ENCODE measurements around the gene TBX2.

TBX2 gene

DNA sequence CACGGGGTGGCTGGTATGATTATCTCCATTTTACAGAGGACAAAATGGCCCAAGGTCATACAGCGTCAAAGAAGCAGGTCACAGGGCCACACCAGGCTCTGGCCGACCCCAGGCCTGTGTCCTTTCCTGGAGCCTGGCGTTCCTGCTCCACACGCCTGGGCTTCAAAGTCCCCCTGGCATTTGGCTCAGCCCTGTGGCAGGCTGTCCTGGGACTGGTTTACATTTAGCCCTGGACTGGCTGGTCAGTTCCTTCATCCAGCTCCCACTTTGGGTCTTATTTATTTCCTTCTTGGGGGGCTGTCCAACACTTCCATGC is 15.3 kb downstream of the TBX2 start:
- Histone ChIP-seq H3K4me1 (ENCODE audit: control insufficient read depth, low read length) (peaks cover 12% of the 10 kb centered on the region), H3K27ac (ENCODE audit: low read depth, low read length) (no peak overlapping the region), H3K79me2 (ENCODE audit: control insufficient read depth, low read length) (no peaks in the 10 kb centered on the region), H3K9me3 (ENCODE audit: control insufficient read depth, insufficient read depth, low read length) (no peaks in the 10 kb centered on the region), H4K20me1 (ENCODE audit: control insufficient read depth, insufficient read depth, low read depth, low read length) (no peaks in the 10 kb centered on the region), H3F3A (ENCODE audit: control insufficient read depth, insufficient read depth) (no peaks in the 10 kb centered on the region), H3K36me3 (ENCODE audit: control insufficient read depth, low read length) (no peaks in the 10 kb centered on the region), H3K4me2 (ENCODE audit: low read length) (no peak overlapping the region), H3K27me3 (ENCODE audit: control insufficient read depth, low read length) (peaks cover 29% of the 10 kb centered on the region), H3K9me2 (replicated peaks; ENCODE audit: control insufficient read depth, low read length) (no peaks in the 10 kb centered on the region), H3K4me3 (ENCODE audit: low read length) (no peak overlapping the region)
- TF ChIP-seq, protein P1, sequence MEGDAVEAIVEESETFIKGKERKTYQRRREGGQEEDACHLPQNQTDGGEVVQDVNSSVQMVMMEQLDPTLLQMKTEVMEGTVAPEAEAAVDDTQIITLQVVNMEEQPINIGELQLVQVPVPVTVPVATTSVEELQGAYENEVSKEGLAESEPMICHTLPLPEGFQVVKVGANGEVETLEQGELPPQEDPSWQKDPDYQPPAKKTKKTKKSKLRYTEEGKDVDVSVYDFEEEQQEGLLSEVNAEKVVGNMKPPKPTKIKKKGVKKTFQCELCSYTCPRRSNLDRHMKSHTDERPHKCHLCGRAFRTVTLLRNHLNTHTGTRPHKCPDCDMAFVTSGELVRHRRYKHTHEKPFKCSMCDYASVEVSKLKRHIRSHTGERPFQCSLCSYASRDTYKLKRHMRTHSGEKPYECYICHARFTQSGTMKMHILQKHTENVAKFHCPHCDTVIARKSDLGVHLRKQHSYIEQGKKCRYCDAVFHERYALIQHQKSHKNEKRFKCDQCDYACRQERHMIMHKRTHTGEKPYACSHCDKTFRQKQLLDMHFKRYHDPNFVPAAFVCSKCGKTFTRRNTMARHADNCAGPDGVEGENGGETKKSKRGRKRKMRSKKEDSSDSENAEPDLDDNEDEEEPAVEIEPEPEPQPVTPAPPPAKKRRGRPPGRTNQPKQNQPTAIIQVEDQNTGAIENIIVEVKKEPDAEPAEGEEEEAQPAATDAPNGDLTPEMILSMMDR (IDR thresholded peaks at IDR 0.05; ENCODE audit: low read depth, low read length, poor library complexity, severe bottlenecking), result no peak
- no peak for TF ChIP-seq EZH2phosphoT487 (IDR thresholded peaks at IDR 0.05; ENCODE audit: borderline replicate concordance, low read length)

DNA sequence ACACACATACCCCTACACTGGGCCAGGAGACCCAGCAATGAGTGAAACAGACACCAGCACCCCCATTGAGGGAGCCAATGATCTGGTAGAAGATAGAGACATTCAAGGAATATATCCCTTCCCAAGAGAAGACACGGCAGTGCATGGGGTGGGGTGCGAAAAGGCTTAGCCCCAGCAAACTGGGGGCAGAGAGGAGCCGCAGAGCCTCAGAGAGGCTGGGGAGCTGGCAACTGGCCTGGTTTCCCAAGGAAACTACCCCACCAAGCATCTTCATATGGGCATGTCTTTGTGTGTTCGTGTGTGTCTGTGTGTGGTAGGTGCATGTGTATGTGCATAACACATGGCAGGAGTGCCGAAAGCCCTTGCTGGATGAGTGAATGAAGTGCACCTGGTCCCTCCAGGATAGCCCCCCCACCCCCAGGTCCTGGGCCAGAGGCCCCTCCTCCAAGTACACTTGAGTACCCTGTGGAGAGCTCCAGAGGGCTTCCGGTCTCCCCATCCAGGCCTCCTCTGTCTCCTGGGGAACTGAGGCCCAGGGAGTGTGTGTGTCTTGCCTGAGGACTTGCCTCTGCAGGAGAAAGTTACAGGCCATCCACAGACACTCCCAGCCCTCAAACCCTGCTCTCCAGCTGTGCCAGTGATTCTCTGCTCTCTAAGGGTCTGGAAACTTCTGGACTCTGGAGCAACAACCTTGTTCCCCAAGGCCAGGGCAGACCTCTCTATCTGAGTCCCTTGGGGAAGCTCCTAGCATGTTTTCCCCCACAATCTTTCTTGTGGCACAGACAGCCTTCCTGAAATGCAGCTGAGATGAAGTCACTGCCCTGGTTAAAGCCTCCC is 15.9 kb downstream of the TBX2 start:
- no peak overlapping the region for H3K4me3 ChIP-seq (ENCODE audit: low read length)
- H3K4me2 ChIP-seq (ENCODE audit: low read length), result no peak overlapping the region
- H3K27ac ChIP-seq (ENCODE audit: low read depth, low read length), result no peak overlapping the region
- H3K4me1 ChIP-seq (ENCODE audit: control insufficient read depth, low read length), result peaks cover 12% of the 10 kb centered on the region
- H3K9me2 ChIP-seq (replicated peaks; ENCODE audit: control insufficient read depth, low read length), result no peaks in the 10 kb centered on the region
- no peaks in the 10 kb centered on the region for H3K79me2 ChIP-seq (ENCODE audit: control insufficient read depth, low read length)
- H3K9me3 ChIP-seq (ENCODE audit: control insufficient read depth, insufficient read depth, low read length), result no peaks in the 10 kb centered on the region
- peaks cover 22% of the 10 kb centered on the region for H3K27me3 ChIP-seq (ENCODE audit: control insufficient read depth, low read length)
- no peaks in the 10 kb centered on the region for H3F3A ChIP-seq (ENCODE audit: control insufficient read depth, insufficient read depth)
- H3K36me3 ChIP-seq (ENCODE audit: control insufficient read depth, low read length), result no peaks in the 10 kb centered on the region
- no peaks in the 10 kb centered on the region for H4K20me1 ChIP-seq (ENCODE audit: control insufficient read depth, insufficient read depth, low read depth, low read length)
- no peak for TF ChIP-seq EZH2phosphoT487 (IDR thresholded peaks at IDR 0.05; ENCODE audit: borderline replicate concordance, low read length)
- TF ChIP-seq, protein P1 (IDR thresholded peaks at IDR 0.05; ENCODE audit: low read depth, low read length, poor library complexity, severe bottlenecking), result no peak

GRCh38 chr17:61416211-61416539 is 16.5 kb downstream of the TBX2 start:
- Histone ChIP-seq H3K27ac (ENCODE audit: low read depth, low read length) (no peak overlapping the region), H3K9me3 (ENCODE audit: control insufficient read depth, insufficient read depth, low read length) (no peaks in the 10 kb centered on the region), H3F3A (ENCODE audit: control insufficient read depth, insufficient read depth) (no peaks in the 10 kb centered on the region), H3K4me2 (ENCODE audit: low read length) (no peak overlapping the region), H4K20me1 (ENCODE audit: control insufficient read depth, insufficient read depth, low read depth, low read length) (no peaks in the 10 kb centered on the region), H3K79me2 (ENCODE audit: control insufficient read depth, low read length) (no peaks in the 10 kb centered on the region), H3K9me2 (replicated peaks; ENCODE audit: control insufficient read depth, low read length) (no peaks in the 10 kb centered on the region), H3K4me3 (ENCODE audit: low read length) (no peak overlapping the region), H3K36me3 (ENCODE audit: control insufficient read depth, low read length) (no peaks in the 10 kb centered on the region), H3K4me1 (ENCODE audit: control insufficient read depth, low read length) (peaks cover 11% of the 10 kb centered on the region), H3K27me3 (ENCODE audit: control insufficient read depth, low read length) (peaks cover 17% of the 10 kb centered on the region)
- TF ChIP-seq EZH2phosphoT487 (IDR thresholded peaks at IDR 0.05; ENCODE audit: borderline replicate concordance, low read length), result no peak
- TF ChIP-seq, protein P1 (IDR thresholded peaks at IDR 0.05; ENCODE audit: low read depth, low read length, poor library complexity, severe bottlenecking), result no peak
